Keratinocyte (primary cell): ENCODE data around the gene FBN2. TPM values are rescaled to one million over a fixed set of nuclear protein-coding genes. Genes with fewer than 3 reads are reported as not detected.

ENCODE experiments used
- DNase-seq: peaks from one replicate; pipeline ENCODE4 v3.0.0-alpha.2; 2011; ENCODE audit warnings: low read depth, missing footprints, low spot score
- FAIRE-seq: peaks from 2 replicates; lab custom pipeline; 2011; peaks lifted over from hg19 to GRCh38; lab: Jason Lieb, UNC
- H2AFZ ChIP-seq: 2 replicates; pipeline ENCODE4 v1.6.0; 2012; ENCODE audit warnings: low read length, control low read depth, inconsistent platforms; ENCODE audit not compliant: control insufficient read depth
- H3K27ac ChIP-seq: 2 replicates; pipeline ENCODE4 v1.5.1; 2011; ENCODE audit warnings: low read length; ENCODE audit not compliant: control insufficient read depth, insufficient read depth
- H3K27me3 ChIP-seq: 3 replicates; pipeline ENCODE4 v1.6.0; 2011; ENCODE audit warnings: low read length; ENCODE audit not compliant: control insufficient read depth, insufficient read depth; ENCODE audit errors: extremely low read depth
- H3K36me3 ChIP-seq, 2 experiments: 2 replicates in 1 of 2; 3 replicates in 1 of 2; pipeline ENCODE4 v1.5.1; 2011; ENCODE audit warnings: low read length in 2 of 2, mild to moderate bottlenecking in 1 of 2; ENCODE audit not compliant: control insufficient read depth in 2 of 2, insufficient read depth in 2 of 2; ENCODE audit errors: extremely low read depth in 1 of 2
- H3K4me1 ChIP-seq: 3 replicates; pipeline ENCODE4 v1.5.1; 2011; ENCODE audit warnings: low read length; ENCODE audit not compliant: control insufficient read depth, insufficient read depth; ENCODE audit errors: extremely low read depth
- H3K4me2 ChIP-seq: 3 replicates; pipeline ENCODE4 v1.6.0; 2011; ENCODE audit warnings: low read depth, low read length; ENCODE audit not compliant: control insufficient read depth, insufficient read depth; ENCODE audit errors: extremely low read depth
- H3K4me3 ChIP-seq, 3 experiments: fragments of 200-600 bp in 1 of 3; sonication (generic) in 1 of 3; 2 replicates in 2 of 3; 3 replicates in 1 of 3; pipeline ENCODE4 v1.5.1; 2011 to 2016; ENCODE audit warnings: low read length in 3 of 3, mild to moderate bottlenecking in 3 of 3, control low read depth in 2 of 3, inconsistent platforms in 1 of 3, low read depth in 1 of 3, mixed read lengths in 1 of 3, mixed run types in 1 of 3, moderate library complexity in 1 of 3; ENCODE audit not compliant: control insufficient read depth in 2 of 3, insufficient read depth in 2 of 3; ENCODE audit errors: extremely low read depth in 1 of 3
- H3K79me2 ChIP-seq: 2 replicates; pipeline ENCODE4 v1.6.0; 2012; ENCODE audit warnings: low read length; ENCODE audit not compliant: control insufficient read depth, insufficient read depth
- H3K9ac ChIP-seq: 3 replicates; pipeline ENCODE4 v1.6.0; 2011; ENCODE audit warnings: low read length; ENCODE audit not compliant: control insufficient read depth, insufficient read depth; ENCODE audit errors: extremely low read depth
- H3K9me1 ChIP-seq: 3 replicates; pipeline ENCODE4 v1.6.0; 2011; ENCODE audit warnings: low read length; ENCODE audit not compliant: control insufficient read depth, insufficient read depth; ENCODE audit errors: extremely low read depth
- H3K9me3 ChIP-seq: 2 replicates; pipeline ENCODE4 v1.5.1; 2012; ENCODE audit warnings: low read depth, low read length; ENCODE audit not compliant: control insufficient read depth
- H4K20me1 ChIP-seq: 3 replicates; pipeline ENCODE4 v1.6.0; 2011; ENCODE audit warnings: low read length; ENCODE audit not compliant: control insufficient read depth, insufficient read depth; ENCODE audit errors: extremely low read depth
- EZH2 ChIP-seq: IDR thresholded peaks from one replicate; pipeline ENCODE4 v1.6.1; 2012; ENCODE audit warnings: inconsistent platforms, mild to moderate bottlenecking, low read length, moderate library complexity
- dilution Hi-C: fragments of 300-500 bp; cut with MboI; formaldehyde crosslinking; loops from one replicate; pipeline ENCODE4 v1.7.0; 2020; ENCODE audit warnings: low sequenced_read_pairs; ENCODE audit not compliant: extremely low pct_ligation_motif_present
- polyA plus RNA-seq, 5 experiments: library from polyadenylated mRNA; depleted of rRNA in 3 of 5; stranded (reverse) in 3 of 5; stranded (forward) in 1 of 5; unstranded in 1 of 5; fragments of >200 nt; gene quantifications; 1 replicate in 1 of 5; 2 replicates in 3 of 5; 3 replicates in 1 of 5; pipeline versions ENCODE4 v1.2.1 to v1.2.3, GENCODE V29; 2011 to 2012; ENCODE audit warnings: missing spikeins in 2 of 5, low read depth in 1 of 5, low replicate concordance in 1 of 5
- TF ChIP-seq, protein P1 (sequence below), 3 experiments: IDR thresholded peaks in 1 of 3; conservative IDR thresholded peaks in 1 of 3; optimal IDR thresholded peaks in 1 of 3; 2 replicates in 2 of 3; 3 replicates in 1 of 3; pipeline versions ENCODE3 to v1.5.1; 2011; ENCODE audit warnings: low read length in 3 of 3, mild to moderate bottlenecking in 3 of 3, moderate library complexity in 2 of 3, control low read depth in 1 of 3, inconsistent platforms in 1 of 3; ENCODE audit not compliant: insufficient read depth in 2 of 3; ENCODE audit errors: extremely low read depth in 1 of 3

Gene FBN2
- polyA plus RNA-seq, 1 donor (not counting 4 experiments of a cell fraction or from before 2014, with no cell fraction given), result 30.1 TPM

DNA sequence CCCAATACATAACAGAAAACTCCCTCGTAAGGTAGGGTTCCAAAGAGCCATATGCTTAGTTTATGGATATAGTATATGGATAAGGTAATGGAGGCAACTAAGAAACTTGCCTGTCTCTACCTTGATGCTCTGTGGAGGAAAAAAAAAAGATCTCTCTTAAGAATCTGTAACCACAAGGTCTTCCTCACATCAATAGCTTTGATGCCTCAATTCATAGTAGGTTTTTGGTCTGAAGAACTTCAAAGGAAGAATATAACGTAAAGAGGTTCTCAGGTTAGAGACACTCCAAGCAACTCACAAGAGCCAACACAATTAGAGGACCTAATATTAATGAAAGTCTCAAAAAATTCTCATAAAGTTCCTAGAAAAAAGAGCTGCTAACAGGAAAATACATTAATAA, 140.2 kb downstream of the FBN2 start:
- Histone ChIP-seq H3K79me2 (no peaks in the 10 kb centered on the region), H4K20me1 (no peaks in the 10 kb centered on the region), H3K36me3 (peaks cover 1 to 5% of the 10 kb centered on the region in 2 experiments), H3K27me3 (no peaks in the 10 kb centered on the region), H3K9ac (no peak overlapping the region), H3K9me3 (no peaks in the 10 kb centered on the region), H3K4me3 (no peak overlapping the region), H2AFZ (no peak overlapping the region), H3K4me1 (no peaks in the 10 kb centered on the region), H3K4me2 (no peak overlapping the region), H3K27ac (no peak overlapping the region), H3K9me1 (no peaks in the 10 kb centered on the region)
- DNase-seq, result no peak
- FAIRE-seq, result no peak
- TF ChIP-seq, protein P1, sequence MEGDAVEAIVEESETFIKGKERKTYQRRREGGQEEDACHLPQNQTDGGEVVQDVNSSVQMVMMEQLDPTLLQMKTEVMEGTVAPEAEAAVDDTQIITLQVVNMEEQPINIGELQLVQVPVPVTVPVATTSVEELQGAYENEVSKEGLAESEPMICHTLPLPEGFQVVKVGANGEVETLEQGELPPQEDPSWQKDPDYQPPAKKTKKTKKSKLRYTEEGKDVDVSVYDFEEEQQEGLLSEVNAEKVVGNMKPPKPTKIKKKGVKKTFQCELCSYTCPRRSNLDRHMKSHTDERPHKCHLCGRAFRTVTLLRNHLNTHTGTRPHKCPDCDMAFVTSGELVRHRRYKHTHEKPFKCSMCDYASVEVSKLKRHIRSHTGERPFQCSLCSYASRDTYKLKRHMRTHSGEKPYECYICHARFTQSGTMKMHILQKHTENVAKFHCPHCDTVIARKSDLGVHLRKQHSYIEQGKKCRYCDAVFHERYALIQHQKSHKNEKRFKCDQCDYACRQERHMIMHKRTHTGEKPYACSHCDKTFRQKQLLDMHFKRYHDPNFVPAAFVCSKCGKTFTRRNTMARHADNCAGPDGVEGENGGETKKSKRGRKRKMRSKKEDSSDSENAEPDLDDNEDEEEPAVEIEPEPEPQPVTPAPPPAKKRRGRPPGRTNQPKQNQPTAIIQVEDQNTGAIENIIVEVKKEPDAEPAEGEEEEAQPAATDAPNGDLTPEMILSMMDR (optimal IDR thresholded peaks at IDR 0.05 in 1 of 3, IDR thresholded peaks at IDR 0.05 in 1 of 3, conservative IDR thresholded peaks at IDR 0.05 in 1 of 3; ENCODE audit: extremely low read depth in 1 of 3, insufficient read depth in 2 of 3, low read length in 3 of 3), result no peak
- TF ChIP-seq EZH2, result no peak
- dilution Hi-C loops, result no loop called here

DNA sequence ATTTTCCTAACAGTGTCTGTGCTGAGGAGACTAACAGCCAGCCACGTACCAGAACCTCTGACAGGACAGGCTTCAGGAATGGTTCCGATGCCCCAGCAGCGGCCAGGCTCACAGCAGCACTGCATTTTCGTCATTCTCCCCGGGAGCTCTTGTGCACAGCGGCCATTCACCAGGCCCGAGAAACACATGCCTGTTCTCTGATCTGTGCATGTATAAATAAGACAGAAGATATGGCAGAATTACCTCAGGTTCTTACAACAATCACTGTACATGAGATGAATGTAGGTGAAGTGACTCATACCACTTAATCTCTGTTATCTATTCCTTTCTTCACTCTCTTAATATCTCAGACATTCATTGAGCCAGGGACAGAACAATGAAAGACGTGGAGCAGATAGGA, 143.0 kb downstream of the FBN2 start:
- Histone ChIP-seq H3K79me2 (no peaks in the 10 kb centered on the region), H3K27ac (no peak overlapping the region), H3K9me3 (no peaks in the 10 kb centered on the region), H3K4me1 (no peaks in the 10 kb centered on the region), H2AFZ (no peak overlapping the region), H3K4me3 (no peak overlapping the region), H4K20me1 (no peaks in the 10 kb centered on the region), H3K4me2 (no peak overlapping the region), H3K27me3 (no peaks in the 10 kb centered on the region), H3K9me1 (no peaks in the 10 kb centered on the region), H3K9ac (no peak overlapping the region), H3K36me3 (peaks cover 1 to 5% of the 10 kb centered on the region in 2 experiments)
- peak; percentile 17 for FAIRE-seq
- dilution Hi-C loops, result no loop called here
- DNase-seq, result no peak
- TF ChIP-seq, protein P1 (optimal IDR thresholded peaks at IDR 0.05 in 1 of 3, IDR thresholded peaks at IDR 0.05 in 1 of 3, conservative IDR thresholded peaks at IDR 0.05 in 1 of 3; ENCODE audit: extremely low read depth in 1 of 3, insufficient read depth in 2 of 3, low read length in 3 of 3), result no peak
